H9 (cell line): ENCODE results near the gene SNRNP70. TPM values are rescaled to one million over a fixed set of nuclear protein-coding genes. Genes with fewer than 3 reads are reported as not detected.
A peak's percentile ranks its signal among the peaks of the same experiment; 100 is the strongest.

Experiments
- DNase-seq: peaks from one replicate; pipeline ENCODE4 v3.0.0-alpha.2; 2017
- H2AFZ ChIP-seq: one replicate; pipeline ENCODE4 v1.6.1; 2013; ENCODE audit warnings: mild to moderate bottlenecking, low read length, control low read depth, moderate library complexity
- H2AK5ac ChIP-seq: 2 replicates; pipeline ENCODE4 v1.6.1; 2013; ENCODE audit warnings: low read length, control low read depth, mixed read lengths; ENCODE audit not compliant: insufficient read length
- H2BK120ac ChIP-seq: one replicate; pipeline ENCODE4 v1.6.1; 2013; ENCODE audit warnings: low read depth, mild to moderate bottlenecking, low read length, control low read depth, inconsistent platforms; ENCODE audit not compliant: poor library complexity, severe bottlenecking
- H2BK12ac ChIP-seq: 2 replicates; pipeline ENCODE4 v1.6.1; 2013; ENCODE audit warnings: low read length, control low read depth, mixed read lengths, low read depth; ENCODE audit not compliant: insufficient read length
- H2BK15ac ChIP-seq: 2 replicates; pipeline ENCODE4 v1.6.1; 2013; ENCODE audit warnings: low read depth, low read length, control low read depth
- H2BK20ac ChIP-seq: one replicate; pipeline ENCODE4 v1.6.1; 2013; ENCODE audit warnings: low read depth, mild to moderate bottlenecking, low read length, control low read depth, inconsistent platforms; ENCODE audit not compliant: poor library complexity, severe bottlenecking
- H2BK5ac ChIP-seq: 2 replicates; pipeline ENCODE4 v1.6.1; 2013; ENCODE audit warnings: low read length, control low read depth, mixed read lengths; ENCODE audit not compliant: insufficient read length
- H3K14ac ChIP-seq: 2 replicates; pipeline ENCODE4 v1.6.1; 2013; ENCODE audit warnings: low read length, control low read depth; ENCODE audit not compliant: insufficient read depth
- H3K18ac ChIP-seq: 2 replicates; pipeline ENCODE4 v1.6.1; 2013; ENCODE audit warnings: low read depth, mild to moderate bottlenecking, mixed read lengths, low read length, control low read depth; ENCODE audit not compliant: insufficient read length
- H3K23ac ChIP-seq: 2 replicates; pipeline ENCODE4 v1.6.1; 2013; ENCODE audit warnings: low read length, control low read depth, mixed read lengths, low read depth; ENCODE audit not compliant: insufficient read length
- H3K23me2 ChIP-seq: 2 replicates; pipeline ENCODE4 v1.6.1; 2013; ENCODE audit warnings: low read depth, mild to moderate bottlenecking, mixed read lengths, low read length, control low read depth; ENCODE audit not compliant: insufficient read length, poor library complexity, severe bottlenecking
- H3K27ac ChIP-seq: 2 replicates; pipeline ENCODE4 v1.5.1; 2013; ENCODE audit warnings: low read length, control low read depth, mixed read lengths, low read depth; ENCODE audit not compliant: insufficient read length
- H3K27me3 ChIP-seq: 2 replicates; pipeline ENCODE4 v1.6.1; 2013; ENCODE audit warnings: low read length, control low read depth, inconsistent platforms; ENCODE audit not compliant: insufficient read depth
- H3K4ac ChIP-seq: 2 replicates; pipeline ENCODE4 v1.6.1; 2013; ENCODE audit warnings: low read depth, mild to moderate bottlenecking, control low read depth, inconsistent platforms, low read length, moderate library complexity
- H3K4me1 ChIP-seq: 2 replicates; pipeline ENCODE4 v1.6.1; 2013; ENCODE audit warnings: low read length, control low read depth, inconsistent platforms; ENCODE audit not compliant: insufficient read depth
- H3K4me2 ChIP-seq: 2 replicates; pipeline ENCODE4 v1.6.1; 2013; ENCODE audit warnings: low read length, control low read depth, mixed read lengths; ENCODE audit not compliant: insufficient read length, insufficient read depth
- H3K56ac ChIP-seq: 2 replicates; pipeline ENCODE4 v1.6.1; 2013; ENCODE audit warnings: low read depth, mild to moderate bottlenecking, mixed read lengths, low read length, control low read depth; ENCODE audit not compliant: insufficient read length
- H3K79me1 ChIP-seq: 2 replicates; pipeline ENCODE4 v1.6.1; 2013; ENCODE audit warnings: low read depth, mild to moderate bottlenecking, moderate library complexity, low read length, control low read depth, inconsistent platforms; ENCODE audit not compliant: insufficient read depth, poor library complexity, severe bottlenecking
- H3K79me2 ChIP-seq: 2 replicates; pipeline ENCODE4 v1.6.1; 2013; ENCODE audit warnings: low read length, control low read depth, inconsistent platforms; ENCODE audit not compliant: insufficient read depth
- H3K9ac ChIP-seq: 2 replicates; pipeline ENCODE4 v1.6.1; 2013; ENCODE audit warnings: low read length, control low read depth, mixed read lengths; ENCODE audit not compliant: insufficient read length; ENCODE audit errors: extremely low read depth
- H3K9me3 ChIP-seq: one replicate; pipeline ENCODE4 v1.6.1; 2013; ENCODE audit warnings: low read depth, low read length, inconsistent platforms; ENCODE audit not compliant: control insufficient read depth
- H3T11ph ChIP-seq: one replicate; pipeline ENCODE4 v1.6.1; 2013; ENCODE audit warnings: mild to moderate bottlenecking, low read length, control low read depth, inconsistent platforms
- H4K20me1 ChIP-seq: one replicate; pipeline ENCODE4 v1.6.1; 2013; ENCODE audit not compliant: control insufficient read depth, insufficient read length, insufficient read depth
- H4K5ac ChIP-seq: 2 replicates; pipeline ENCODE4 v1.6.1; 2013; ENCODE audit warnings: low read depth, mild to moderate bottlenecking, mixed read lengths, low read length, control low read depth; ENCODE audit not compliant: insufficient read length
- H4K8ac ChIP-seq: replicated peaks from 2 replicates; pipeline ENCODE4 v1.6.1; 2013; ENCODE audit warnings: low read length, control low read depth, mixed read lengths, low read depth; ENCODE audit not compliant: insufficient read length
- H4K91ac ChIP-seq: 2 replicates; pipeline ENCODE4 v1.6.1; 2013; ENCODE audit warnings: low read depth, mild to moderate bottlenecking, moderate library complexity, mixed read lengths, low read length, control low read depth; ENCODE audit not compliant: insufficient read length
- H3K27ac Mint-ChIP-seq, 3 experiments: 2 replicates in 2 of 3; 3 replicates in 1 of 3; pipeline ENCODE4 v1.8.0; 2020 to 2021; ENCODE audit warnings: mixed read lengths in 3 of 3, mild to moderate bottlenecking in 1 of 3, moderate library complexity in 1 of 3
- H3K27me3 Mint-ChIP-seq: 2 replicates; pipeline ENCODE4 v1.8.0; 2021; ENCODE audit warnings: low read depth, mild to moderate bottlenecking, moderate library complexity, mixed read lengths
- H3K36me3 Mint-ChIP-seq, 3 experiments: 2 replicates in 2 of 3; 3 replicates in 1 of 3; pipeline ENCODE4 v1.8.0; 2020 to 2021; ENCODE audit warnings: low read depth in 3 of 3, mixed read lengths in 3 of 3; ENCODE audit not compliant: insufficient read depth in 1 of 3
- H3K4me1 Mint-ChIP-seq, 2 experiments: 2 replicates each; pipeline ENCODE4 v1.8.0; 2020; ENCODE audit warnings: mixed read lengths in 2 of 2
- H3K4me3 Mint-ChIP-seq, 2 experiments: 2 replicates in 1 of 2; 3 replicates in 1 of 2; pipeline ENCODE4 v1.8.0; 2020 to 2021; ENCODE audit warnings: mild to moderate bottlenecking in 2 of 2, mixed read lengths in 2 of 2, moderate library complexity in 1 of 2
- H3K9me3 Mint-ChIP-seq, 2 experiments: 2 replicates in 1 of 2; 3 replicates in 1 of 2; pipeline ENCODE4 v1.8.0; 2020; ENCODE audit warnings: mild to moderate bottlenecking in 2 of 2, mixed read lengths in 2 of 2, moderate library complexity in 1 of 2
- WGBS: extraction: QIAGEN DNeasy Blood & Tissue Kit; methylation state at CpG from one replicate; pipeline ENCODE4 v1.1.7; 2013; ENCODE audit warnings: missing lambda C conversion rate, low lambda C conversion rate, mixed read lengths; ENCODE audit not compliant: insufficient read length; ENCODE audit errors: extremely low coverage; 5-methylcytosine and 5-hydroxymethylcytosine counted together
- total RNA-seq: library from RNA; stranded (reverse); gene quantifications from 2 replicates; pipeline ENCODE4 v1.2.1, GENCODE V29; 2021
- TF ChIP-seq, protein P1 (sequence below): fragments of 200-600 bp; sonication (generic); conservative IDR thresholded peaks from 3 replicates; pipeline ENCODE4 v1.8.0; 2021; ENCODE audit warnings: antibody characterized with exemption, mild to moderate bottlenecking

The SNRNP70 gene
- total RNA-seq, 1 experiment from 2014 or later, result 295 TPM

DNA sequence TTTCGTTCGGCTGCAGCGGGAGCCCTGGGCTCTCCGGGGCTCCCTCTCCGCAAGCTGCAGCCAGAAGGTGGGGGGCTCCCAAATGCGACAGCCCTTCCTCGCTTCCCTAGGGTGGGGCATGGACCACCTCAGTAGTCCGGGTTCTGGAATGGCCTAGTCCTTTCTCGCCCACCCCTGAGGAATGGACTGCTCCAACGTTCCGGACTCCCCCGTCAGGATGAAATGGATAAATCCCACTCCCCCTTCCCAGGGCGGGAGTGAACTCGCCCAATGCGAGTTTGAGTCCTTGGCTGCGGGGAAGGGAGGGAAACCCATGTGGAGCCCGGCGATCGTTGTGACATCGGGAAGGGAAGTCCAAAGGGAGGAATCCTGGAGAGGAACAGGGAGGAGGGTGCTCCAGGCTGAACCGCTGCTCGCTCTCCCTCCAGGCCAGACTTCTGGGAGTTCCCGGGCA, 64.4 kb downstream of the SNRNP70 start:
- no peaks in the 10 kb centered on the region; the same call in 1 of the 2 replicates for H3K27me3 ChIP-seq
- Mint-ChIP-seq H3K9me3 (peaks cover 0 to 6% of the 10 kb centered on the region in 2 experiments; a peak in 2 of 5 replicates), H3K27ac (peak overlapping the region; percentile 93 to 96 (median 94); a peak in 5 of 7 replicates), H3K4me1 (peaks cover 21 to 48% of the 10 kb centered on the region in 2 experiments), H3K27me3 (peaks cover 28% of the 10 kb centered on the region), H3K36me3 (peaks cover 0 to 12% (median 0%) of the 10 kb centered on the region in 3 experiments; a peak in 4 of 7 replicates), H3K4me3 (peak overlapping the region; percentile 87 to 96)
- H3K27ac ChIP-seq, result no peak overlapping the region
- no peak overlapping the region for H2AFZ ChIP-seq
- H3K4ac ChIP-seq, result no peak overlapping the region
- H2BK120ac ChIP-seq, result no peak overlapping the region
- H2AK5ac ChIP-seq, result no peak overlapping the region
- no peaks in the 10 kb centered on the region for H3K4me1 ChIP-seq
- H3K4me2 ChIP-seq, result peak overlapping the region; percentile 57
- peaks cover 17% of the 10 kb centered on the region for H3K23me2 ChIP-seq
- H3K14ac ChIP-seq, result peak overlapping the region; percentile 23; the same call in 1 of the 2 replicates
- no peak overlapping the region for H2BK5ac ChIP-seq
- no peak overlapping the region for H2BK15ac ChIP-seq
- DNase-seq, result peak; percentile 80
- H4K8ac ChIP-seq, result no peak overlapping the region
- no peaks in the 10 kb centered on the region for H4K20me1 ChIP-seq
- no peak overlapping the region for H3K18ac ChIP-seq
- H3K79me2 ChIP-seq, result no peaks in the 10 kb centered on the region
- H2BK12ac ChIP-seq, result no peak overlapping the region
- H3T11ph ChIP-seq, result no peak overlapping the region
- H3K9ac ChIP-seq, result peak overlapping the region; percentile 32
- H3K9me3 ChIP-seq, result no peaks in the 10 kb centered on the region
- no peaks in the 10 kb centered on the region for H3K79me1 ChIP-seq
- WGBS, result no CpG with 5 or more reads among the region's 23 CpGs
- no peak overlapping the region for H4K5ac ChIP-seq
- TF ChIP-seq, protein P1, sequence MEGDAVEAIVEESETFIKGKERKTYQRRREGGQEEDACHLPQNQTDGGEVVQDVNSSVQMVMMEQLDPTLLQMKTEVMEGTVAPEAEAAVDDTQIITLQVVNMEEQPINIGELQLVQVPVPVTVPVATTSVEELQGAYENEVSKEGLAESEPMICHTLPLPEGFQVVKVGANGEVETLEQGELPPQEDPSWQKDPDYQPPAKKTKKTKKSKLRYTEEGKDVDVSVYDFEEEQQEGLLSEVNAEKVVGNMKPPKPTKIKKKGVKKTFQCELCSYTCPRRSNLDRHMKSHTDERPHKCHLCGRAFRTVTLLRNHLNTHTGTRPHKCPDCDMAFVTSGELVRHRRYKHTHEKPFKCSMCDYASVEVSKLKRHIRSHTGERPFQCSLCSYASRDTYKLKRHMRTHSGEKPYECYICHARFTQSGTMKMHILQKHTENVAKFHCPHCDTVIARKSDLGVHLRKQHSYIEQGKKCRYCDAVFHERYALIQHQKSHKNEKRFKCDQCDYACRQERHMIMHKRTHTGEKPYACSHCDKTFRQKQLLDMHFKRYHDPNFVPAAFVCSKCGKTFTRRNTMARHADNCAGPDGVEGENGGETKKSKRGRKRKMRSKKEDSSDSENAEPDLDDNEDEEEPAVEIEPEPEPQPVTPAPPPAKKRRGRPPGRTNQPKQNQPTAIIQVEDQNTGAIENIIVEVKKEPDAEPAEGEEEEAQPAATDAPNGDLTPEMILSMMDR, result no peak
- H3K23ac ChIP-seq, result no peak overlapping the region
- no peak overlapping the region for H3K56ac ChIP-seq
- H4K91ac ChIP-seq, result no peak overlapping the region
- no peak overlapping the region for H2BK20ac ChIP-seq
